GM21381 (cell line): ENCODE data around the gene RABGAP1L.
A peak's percentile ranks its signal among the peaks of the same experiment; 100 is the strongest.

Experiments used
- ATAC-seq: cut with Tn5 transposase; IDR thresholded peaks from one replicate; pipeline ENCODE4 v1.9.1; 2021; ENCODE audit warnings: mild to moderate bottlenecking, moderate library complexity; ENCODE audit not compliant: unreplicated experiment

RABGAP1L gene

GRCh38 chr1:174975764-174976163 is 816.4 kb downstream of the RABGAP1L start:
- ATAC-seq: no peak

GRCh38 chr1:174976436-174977108 is 817.3 kb downstream of the RABGAP1L start:
- no peak for ATAC-seq

- ATAC-seq: no peak
Measured at GRCh38 chr1:174982971-174983689, 823.8 kb downstream of the RABGAP1L start.

- no peak for ATAC-seq
Measured at GRCh38 chr1:174984952-174985351, 825.6 kb downstream of the RABGAP1L start.

- ATAC-seq: peak; percentile 48
Measured at GRCh38 chr1:174988539-174988938, 829.2 kb downstream of the RABGAP1L start.

- no peak for ATAC-seq
Measured at GRCh38 chr1:174988986-174989385, 829.7 kb downstream of the RABGAP1L start.

- no peak for ATAC-seq
Measured at GRCh38 chr1:174989536-174990220, 830.4 kb downstream of the RABGAP1L start.

GRCh38 chr1:174990382-174990999 is 831.2 kb downstream of the RABGAP1L start:
- no peak for ATAC-seq

GRCh38 chr1:174991473-174991872 is 832.2 kb downstream of the RABGAP1L start:
- no peak for ATAC-seq

GRCh38 chr1:174995121-174995520 is 835.8 kb downstream of the RABGAP1L start:
- no peak for ATAC-seq

- no peak for ATAC-seq
Measured at GRCh38 chr1:174995916-174996315, 836.6 kb downstream of the RABGAP1L start.

- no peak for ATAC-seq
Measured at GRCh38 chr1:174996476-174996875, 837.2 kb downstream of the RABGAP1L start.

- ATAC-seq: no peak
Measured at GRCh38 chr1:174997041-174997440, 837.7 kb downstream of the RABGAP1L start.

- peak; percentile 0 for ATAC-seq
Measured at GRCh38 chr1:174998569-174999215, 839.4 kb downstream of the RABGAP1L start.

GRCh38 chr1:174999216-174999935 is 840.1 kb downstream of the RABGAP1L start:
- ATAC-seq: peak; percentile 67

GRCh38 chr1:174999936-175000696 is 840.8 kb downstream of the RABGAP1L start, which contains the start of gene CACYBP:
CACYBP (plus strand) TSS chr1:174999947; CDS start chr1:175000181, 234 bp downstream.
- peak; percentile 13 for ATAC-seq

- no peak for ATAC-seq
Measured at GRCh38 chr1:175000697-175001187, 841.4 kb downstream of the RABGAP1L start.

- ATAC-seq: no peak
Measured at GRCh38 chr1:175002910-175003517, 843.7 kb downstream of the RABGAP1L start.

- ATAC-seq: no peak
Measured at GRCh38 chr1:175003521-175003920, 844.2 kb downstream of the RABGAP1L start.
